ENCODE measurements around the gene ZNF653. TPM values are rescaled to one million over a fixed set of nuclear protein-coding genes. Genes with fewer than 3 reads are reported as not detected.
A peak's percentile ranks its signal among the peaks of the same experiment; 100 is the strongest.
"Not testable (repeated sequence)": the region's sequence is repeated elsewhere in the genome, so short reads cannot be mapped to it uniquely, and the experiment has no call there.

ZNF653 gene
- polyA plus RNA-seq, 2 donors: 6.2 to 9.2 TPM

- Histone ChIP-seq H3K9me3 (ENCODE audit: control insufficient read depth in 2 of 2, insufficient read depth in 1 of 2, low read depth in 1 of 2, low read length in 1 of 2) (no peaks in the 10 kb centered on the region), H3K4me3 (ENCODE audit: low read depth in 1 of 2, low read length in 2 of 2) (peak overlapping the region; percentile 60 to 78), H3K27me3 (ENCODE audit: control insufficient read depth in 1 of 2, insufficient read depth in 2 of 2, low read length in 2 of 2) (no peaks in the 10 kb centered on the region), H3K4me1 (ENCODE audit: control insufficient read depth in 2 of 2, insufficient read depth in 2 of 2, low read length in 1 of 2) (peaks cover 8 to 13% of the 10 kb centered on the region in 2 donors), H3K27ac (ENCODE audit: low read depth in 2 of 2, low read length in 1 of 2) (peak overlapping the region; percentile 46 to 90), H3K36me3 (ENCODE audit: control insufficient read depth in 2 of 2, insufficient read depth in 2 of 2, low read length in 1 of 2) (peaks cover 0 to 15% of the 10 kb centered on the region in 2 donors)
- WGBS, 2 donors: 5% methylated on average over 21 of the region's 21 CpGs
These were observed 69.8 kb downstream of the ZNF653 start for GRCh38 chr19:11435833-11436313.

- Histone ChIP-seq H3K36me3 (ENCODE audit: control insufficient read depth in 2 of 2, insufficient read depth in 2 of 2, low read length in 1 of 2) (peaks cover 0 to 13% of the 10 kb centered on the region in 2 donors), H3K27ac (ENCODE audit: low read depth in 2 of 2, low read length in 1 of 2) (peak within 1 kb of the TSS; percentile 60 to 90), H3K4me3 (ENCODE audit: low read depth in 1 of 2, low read length in 2 of 2) (peak within 1 kb of the TSS; percentile 60 to 78), H3K27me3 (ENCODE audit: control insufficient read depth in 1 of 2, insufficient read depth in 2 of 2, low read length in 2 of 2) (no peaks in the 10 kb centered on the region), H3K9me3 (ENCODE audit: control insufficient read depth in 2 of 2, insufficient read depth in 1 of 2, low read depth in 1 of 2, low read length in 1 of 2) (no peaks in the 10 kb centered on the region), H3K4me1 (ENCODE audit: control insufficient read depth in 2 of 2, insufficient read depth in 2 of 2, low read length in 1 of 2) (peaks cover 8 to 13% of the 10 kb centered on the region in 2 donors)
- 0% methylated on average over 53 of the region's 53 CpGs for WGBS, 2 donors
These were observed 70.4 kb downstream of the ZNF653 start, which contains the start of the genes ODAD3 and PRKCSH for GRCh38 chr19:11435057-11435832. ODAD3 (minus strand) TSS chr19:11435121; CDS start chr19:11435016, 105 bp downstream. PRKCSH (plus strand) TSS chr19:11435635; CDS start chr19:11436118, 483 bp downstream.

DNA sequence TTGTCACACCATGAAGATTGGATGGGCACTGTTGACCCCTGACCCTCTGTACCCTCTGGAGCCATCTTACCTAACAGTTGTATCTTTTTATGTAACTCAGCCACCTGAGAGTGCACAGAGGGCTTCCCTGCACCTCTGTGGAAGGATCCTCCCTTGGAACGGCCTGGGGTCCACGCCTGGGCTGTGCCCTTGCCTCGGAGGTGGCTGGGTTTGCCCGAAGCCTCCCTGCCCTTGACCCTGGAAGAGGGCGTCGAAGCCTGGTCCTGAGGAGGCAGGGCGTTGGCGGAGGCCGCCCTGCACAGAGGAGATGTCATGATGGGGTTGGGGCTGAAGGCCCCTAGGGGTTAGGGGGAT lies 71.0 kb downstream of the ZNF653 start:
- Histone ChIP-seq H3K4me1 (ENCODE audit: control insufficient read depth in 2 of 2, insufficient read depth in 2 of 2, low read length in 1 of 2) (peaks cover 8 to 13% of the 10 kb centered on the region in 2 donors), H3K9me3 (ENCODE audit: control insufficient read depth in 2 of 2, insufficient read depth in 1 of 2, low read depth in 1 of 2, low read length in 1 of 2) (no peaks in the 10 kb centered on the region), H3K27me3 (ENCODE audit: control insufficient read depth in 1 of 2, insufficient read depth in 2 of 2, low read length in 2 of 2) (no peaks in the 10 kb centered on the region), H3K4me3 (ENCODE audit: low read depth in 1 of 2, low read length in 2 of 2) (peak overlapping the region; percentile 60 to 78), H3K27ac (ENCODE audit: low read depth in 2 of 2, low read length in 1 of 2) (peak overlapping the region; percentile 60 to 80), H3K36me3 (ENCODE audit: control insufficient read depth in 2 of 2, insufficient read depth in 2 of 2, low read length in 1 of 2) (peaks cover 0 to 13% of the 10 kb centered on the region in 2 donors)
- 4 to 5% methylated on average over 9 of the region's 9 CpGs for WGBS, 2 donors

GRCh38 chr19:11433526-11433925 lies 72.1 kb downstream of the ZNF653 start:
- H3K27ac ChIP-seq (ENCODE audit: low read depth in 2 of 2, low read length in 1 of 2); H3K4me3 ChIP-seq (ENCODE audit: low read depth in 1 of 2, low read length in 2 of 2); H3K9me3 ChIP-seq (ENCODE audit: control insufficient read depth in 2 of 2, insufficient read depth in 1 of 2, low read depth in 1 of 2, low read length in 1 of 2); H3K36me3 ChIP-seq (ENCODE audit: control insufficient read depth in 2 of 2, insufficient read depth in 2 of 2, low read length in 1 of 2); H3K27me3 ChIP-seq (ENCODE audit: control insufficient read depth in 1 of 2, insufficient read depth in 2 of 2, low read length in 2 of 2): not testable (repeated sequence)
- peaks cover 8 to 13% of the 10 kb centered on the region in 2 donors for H3K4me1 ChIP-seq (ENCODE audit: control insufficient read depth in 2 of 2, insufficient read depth in 2 of 2, low read length in 1 of 2)
- WGBS, 2 donors: 96 to 97% methylated on average over 3 of the region's 3 CpGs

Other genes with a start within 250 kb of the ZNF653 start
- 10 to 100 TPM; 25.8 to 53.5 TPM for gene DOCK6, start 243.3 kb downstream of the ZNF653 start, polyA plus RNA-seq
- not detected for gene TSPAN16, start 209.7 kb downstream of the ZNF653 start, polyA plus RNA-seq
- 10 to 100 TPM; 21.7 to 25.7 TPM for gene RAB3D, start 166.2 kb downstream of the ZNF653 start, polyA plus RNA-seq
- gene TMEM205, start 159.6 kb downstream of the ZNF653 start, polyA plus RNA-seq: 10 to 100 TPM; 39.8 to 67.1 TPM
- gene CCDC159, start 159.3 kb downstream of the ZNF653 start, polyA plus RNA-seq: 10 to 100 TPM; 22.5 to 47.6 TPM
- gene PLPPR2, start 150.4 kb downstream of the ZNF653 start, polyA plus RNA-seq: 1 to 10 TPM; 7.3 to 8.6 TPM
- 1 to 10 TPM; 2.2 to 2.8 TPM for gene SWSAP1, start 131.2 kb downstream of the ZNF653 start, polyA plus RNA-seq
- 1 to 10 TPM; 1.2 to 1.4 TPM for gene EPOR, start 121.5 kb downstream of the ZNF653 start, polyA plus RNA-seq
- 1 to 10 TPM in 1 of 2 donors, under 1 TPM in 1; 0.87 to 3.6 TPM for gene RGL3, start 86.5 kb downstream of the ZNF653 start, polyA plus RNA-seq
- gene ODAD3, start 70.7 kb downstream of the ZNF653 start, polyA plus RNA-seq: under 1 TPM; 0.06 to 0.20 TPM
- gene PRKCSH, start 70.2 kb downstream of the ZNF653 start, polyA plus RNA-seq: 10 to 100 TPM; 76.7 to 86.9 TPM
- not detected for gene ELAVL3, start 24.8 kb downstream of the ZNF653 start, polyA plus RNA-seq
- gene ECSIT, start 23.3 kb upstream of the ZNF653 start, polyA plus RNA-seq: 10 to 100 TPM; 36.3 to 41.2 TPM
- gene CNN1, start 33.0 kb upstream of the ZNF653 start, polyA plus RNA-seq: 100 to 1,000 TPM in 1 of 2 donors, 10 to 100 TPM in 1; 85.0 to 234 TPM
- 10 to 100 TPM; 43.4 to 46.6 TPM for gene ELOF1, start 53.4 kb upstream of the ZNF653 start, polyA plus RNA-seq
- 10 to 100 TPM; 23.5 to 33.9 TPM for gene ACP5, start 71.8 kb upstream of the ZNF653 start, polyA plus RNA-seq
- 1 to 10 TPM; 2.5 to 3.0 TPM for gene ZNF627, start 91.6 kb upstream of the ZNF653 start, polyA plus RNA-seq
- 1 to 10 TPM; 6.6 to 9.5 TPM for gene ZNF823, start 233.1 kb upstream of the ZNF653 start, polyA plus RNA-seq

Data from esophagus (tissue), 2 donors.